ENCODE measurements around the gene DMPK.
A peak's percentile ranks its signal among the peaks of the same experiment; 100 is the strongest.

DMPK gene

DNA sequence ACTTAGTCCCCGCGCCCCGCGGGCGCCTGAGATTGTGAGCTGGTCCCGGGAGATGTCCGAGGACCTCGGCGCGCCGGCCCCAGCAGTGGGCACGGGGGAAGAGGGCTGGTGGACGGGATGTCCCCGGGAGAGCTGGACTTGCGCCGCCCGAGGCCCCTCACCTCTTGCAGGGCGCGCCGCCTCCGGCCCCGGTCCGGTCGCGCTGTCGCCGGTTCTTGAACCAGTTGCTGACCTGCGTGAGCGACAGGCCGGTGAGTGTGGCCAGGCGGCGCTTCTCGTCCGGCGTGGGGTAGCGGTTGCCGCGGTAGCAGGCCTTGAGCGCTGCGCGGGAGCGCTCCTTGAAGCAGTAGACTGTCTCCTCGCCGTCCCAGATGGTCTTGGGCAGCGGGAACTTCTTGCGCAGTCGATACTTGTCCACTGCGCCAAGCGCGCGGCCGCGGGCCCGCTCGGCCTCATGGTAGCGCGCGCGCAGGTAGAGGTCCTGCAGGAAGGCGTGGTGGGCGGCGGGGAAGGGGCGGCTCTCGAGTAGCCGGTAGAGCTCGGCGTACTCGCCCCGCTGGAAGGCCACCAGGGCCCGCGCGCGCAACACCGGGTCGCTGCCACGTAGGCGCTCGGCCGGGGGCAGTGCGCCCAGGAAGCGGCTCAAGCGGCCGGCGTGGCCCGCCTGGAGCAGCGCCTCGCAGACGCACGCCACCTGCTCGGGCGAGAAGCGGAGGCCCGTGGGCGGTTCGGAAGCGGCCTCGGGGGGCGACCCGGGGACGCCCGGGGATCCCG, 14.2 kb downstream of the DMPK start:
- no peaks in the 10 kb centered on the region for H3K9me3 ChIP-seq (ENCODE audit: severe bottlenecking)
- no peaks in the 10 kb centered on the region for H3K4me1 ChIP-seq (ENCODE audit: insufficient read depth, poor library complexity, severe bottlenecking)
- no peaks in the 10 kb centered on the region for H3K27me3 ChIP-seq (ENCODE audit: insufficient read depth, poor library complexity, severe bottlenecking)
- ATAC-seq (ENCODE audit: low read depth) (peak; percentile 4; the same call in 2 of the 3 replicates), DNase-seq (ENCODE audit: low spot score) (peak; percentile 86)
- TF ChIP-seq CTCF (IDR thresholded peaks at IDR 0.05; ENCODE audit: poor library complexity, severe bottlenecking), result no peak
- peak overlapping the region; percentile 86 for H3K27ac ChIP-seq (ENCODE audit: poor library complexity, severe bottlenecking)
- peak overlapping the region; percentile 95 for H3K4me3 ChIP-seq (ENCODE audit: severe bottlenecking)
- no peaks in the 10 kb centered on the region for H3K36me3 ChIP-seq (ENCODE audit: low read depth)

- ATAC-seq (ENCODE audit: low read depth) (peak; percentile 28), DNase-seq (ENCODE audit: low spot score) (no peak)
- TF ChIP-seq CTCF (IDR thresholded peaks at IDR 0.05; ENCODE audit: poor library complexity, severe bottlenecking), result no peak
- no peaks in the 10 kb centered on the region for H3K27me3 ChIP-seq (ENCODE audit: insufficient read depth, poor library complexity, severe bottlenecking)
- H3K27ac ChIP-seq (ENCODE audit: poor library complexity, severe bottlenecking), result peak overlapping the region; percentile 86
- no peaks in the 10 kb centered on the region for H3K9me3 ChIP-seq (ENCODE audit: severe bottlenecking)
- peak overlapping the region; percentile 95 for H3K4me3 ChIP-seq (ENCODE audit: severe bottlenecking)
- no peaks in the 10 kb centered on the region for H3K4me1 ChIP-seq (ENCODE audit: insufficient read depth, poor library complexity, severe bottlenecking)
- H3K36me3 ChIP-seq (ENCODE audit: low read depth), result no peaks in the 10 kb centered on the region
Observed at GRCh38 chr19:45767410-45767880, 14.8 kb downstream of the DMPK start.

GRCh38 chr19:45766869-45767346, 15.4 kb downstream of the DMPK start:
- DNase-seq (ENCODE audit: low spot score), result no peak
- peak overlapping the region; percentile 95 for H3K4me3 ChIP-seq (ENCODE audit: severe bottlenecking)
- no peak for ATAC-seq (ENCODE audit: low read depth)

GRCh38 chr19:45766296-45766868, 15.9 kb downstream of the DMPK start:
- no peaks in the 10 kb centered on the region for H3K27me3 ChIP-seq (ENCODE audit: insufficient read depth, poor library complexity, severe bottlenecking)
- H3K4me3 ChIP-seq (ENCODE audit: severe bottlenecking), result peak overlapping the region; percentile 95

More at GRCh38 chr19:45766869-45767346, 15.4 kb downstream of the DMPK start:
- Histone ChIP-seq H3K9me3 (ENCODE audit: severe bottlenecking) (no peaks in the 10 kb centered on the region), H3K27me3 (ENCODE audit: insufficient read depth, poor library complexity, severe bottlenecking) (no peaks in the 10 kb centered on the region), H3K36me3 (ENCODE audit: low read depth) (no peaks in the 10 kb centered on the region), H3K4me1 (ENCODE audit: insufficient read depth, poor library complexity, severe bottlenecking) (no peaks in the 10 kb centered on the region), H3K27ac (ENCODE audit: poor library complexity, severe bottlenecking) (peak overlapping the region; percentile 86)
- TF ChIP-seq CTCF (IDR thresholded peaks at IDR 0.05; ENCODE audit: poor library complexity, severe bottlenecking), result no peak

More at GRCh38 chr19:45766296-45766868, 15.9 kb downstream of the DMPK start:
- no peaks in the 10 kb centered on the region for H3K4me1 ChIP-seq (ENCODE audit: insufficient read depth, poor library complexity, severe bottlenecking)
- H3K9me3 ChIP-seq (ENCODE audit: severe bottlenecking), result no peaks in the 10 kb centered on the region
- no peak for TF ChIP-seq CTCF (IDR thresholded peaks at IDR 0.05; ENCODE audit: poor library complexity, severe bottlenecking)
- ATAC-seq (ENCODE audit: low read depth), result no peak
- no peaks in the 10 kb centered on the region for H3K36me3 ChIP-seq (ENCODE audit: low read depth)
- no peak for DNase-seq (ENCODE audit: low spot score)
- H3K27ac ChIP-seq (ENCODE audit: poor library complexity, severe bottlenecking), result peak overlapping the region; percentile 86
